HL-60 (cell line): Measurements from ENCODE around the gene RPL34.

Experiments
- CTCF ChIP-seq: IDR thresholded peaks from one replicate; pipeline ENCODE4 v1.5.1; 2011; ENCODE audit warnings: low read length, control low read depth, inconsistent platforms; ENCODE audit not compliant: insufficient read depth
- GABPA ChIP-seq: IDR thresholded peaks from 2 replicates; pipeline ENCODE4 v1.6.1; 2012; ENCODE audit warnings: low read depth
- POLR2AphosphoS5 ChIP-seq: IDR thresholded peaks from 2 replicates; pipeline ENCODE4 v1.6.1; 2012; ENCODE audit warnings: low read depth

- TF ChIP-seq POLR2AphosphoS5 (no peak; the same call in 1 of the 2 replicates), GABPA (no peak), CTCF (no peak)
These were observed 5.7 kb downstream of the RPL34 start for GRCh38 chr4:108626056-108626455.
